Skeletal muscle tissue (tissue), 4 donors: ENCODE measurements around the gene DNAH14. TPM values are rescaled to one million over a fixed set of nuclear protein-coding genes. Genes with fewer than 3 reads are reported as not detected.

Source experiments
- H3K27ac ChIP-seq: one replicate; pipeline ENCODE4 v1.7.0; 2013; ENCODE audit warnings: mild to moderate bottlenecking, low read depth, low read length, inconsistent platforms
- H3K27me3 ChIP-seq, 3 donors: one replicate each; pipeline ENCODE4 v1.7.0; 2013; ENCODE audit warnings: low read length in 3 of 3; ENCODE audit not compliant: control insufficient read depth in 3 of 3, insufficient read depth in 3 of 3
- H3K36me3 ChIP-seq, 3 donors: one replicate each; pipeline ENCODE4 v1.7.0; 2013; ENCODE audit warnings: low read length in 3 of 3; ENCODE audit not compliant: control insufficient read depth in 3 of 3, insufficient read depth in 3 of 3
- H3K4me1 ChIP-seq, 3 donors: one replicate each; pipeline ENCODE4 v1.7.0; 2013; ENCODE audit warnings: low read length in 3 of 3, mild to moderate bottlenecking in 3 of 3; ENCODE audit not compliant: control insufficient read depth in 3 of 3, insufficient read depth in 3 of 3
- H3K4me3 ChIP-seq, 3 donors: one replicate each; pipeline ENCODE4 v1.7.0; 2013; ENCODE audit warnings: low read length in 3 of 3
- H3K9ac ChIP-seq, 3 donors: one replicate each; pipeline ENCODE4 v1.7.0; 2013; ENCODE audit warnings: low read length in 3 of 3, mild to moderate bottlenecking in 3 of 3, moderate library complexity in 2 of 3, low read depth in 1 of 3
- H3K9me3 ChIP-seq, 3 donors: one replicate each; pipeline ENCODE4 v1.7.0; 2013; ENCODE audit warnings: low read length in 3 of 3; ENCODE audit not compliant: control insufficient read depth in 3 of 3
- total RNA-seq: library from RNA; depleted of rRNA; stranded (reverse); fragments of >200 nt; gene quantifications from one replicate; pipeline ENCODE4 v1.2.3, GENCODE V29; 2014
- donor health status: Osteomylitis.

DNAH14 gene
- total RNA-seq, 1 donor from 2014 or later, result 12.5 TPM

GRCh38 chr1:225341642-225342041 is 412.2 kb downstream of the DNAH14 start:
- H3K4me1 ChIP-seq, result no peaks in the 10 kb centered on the region
- no peak overlapping the region for H3K4me3 ChIP-seq
- no peaks in the 10 kb centered on the region for H3K9me3 ChIP-seq
- H3K36me3 ChIP-seq, result no peaks in the 10 kb centered on the region
- H3K9ac ChIP-seq, result no peak overlapping the region
- no peak overlapping the region for H3K27ac ChIP-seq
- H3K27me3 ChIP-seq, result peaks cover 0 to 2% (median 0%) of the 10 kb centered on the region in 3 donors

- Histone ChIP-seq H3K36me3 (no peaks in the 10 kb centered on the region), H3K4me1 (no peaks in the 10 kb centered on the region), H3K9me3 (no peaks in the 10 kb centered on the region), H3K27ac (no peak overlapping the region), H3K4me3 (no peak overlapping the region), H3K9ac (no peak overlapping the region), H3K27me3 (peaks cover 0 to 2% (median 0%) of the 10 kb centered on the region in 3 donors)
Measured at GRCh38 chr1:225342695-225343094, 413.2 kb downstream of the DNAH14 start.

- Histone ChIP-seq H3K27ac (no peak overlapping the region), H3K9me3 (no peaks in the 10 kb centered on the region), H3K36me3 (no peaks in the 10 kb centered on the region), H3K4me3 (no peak overlapping the region), H3K4me1 (no peaks in the 10 kb centered on the region), H3K9ac (no peak overlapping the region), H3K27me3 (peaks cover 0 to 2% (median 0%) of the 10 kb centered on the region in 3 donors)
Measured at GRCh38 chr1:225343618-225344017, 414.1 kb downstream of the DNAH14 start.

GRCh38 chr1:225347123-225347683 is 417.7 kb downstream of the DNAH14 start:
- Histone ChIP-seq H3K27ac (no peak overlapping the region), H3K27me3 (peaks cover 0 to 2% (median 0%) of the 10 kb centered on the region in 3 donors), H3K36me3 (no peaks in the 10 kb centered on the region), H3K4me3 (no peak overlapping the region), H3K4me1 (no peaks in the 10 kb centered on the region), H3K9me3 (no peaks in the 10 kb centered on the region), H3K9ac (no peak overlapping the region)

GRCh38 chr1:225348400-225348799 is 418.9 kb downstream of the DNAH14 start:
- Histone ChIP-seq H3K36me3 (no peaks in the 10 kb centered on the region), H3K27me3 (peaks cover 0 to 2% (median 0%) of the 10 kb centered on the region in 3 donors), H3K4me3 (no peak overlapping the region), H3K27ac (no peak overlapping the region), H3K4me1 (no peaks in the 10 kb centered on the region), H3K9ac (no peak overlapping the region), H3K9me3 (no peaks in the 10 kb centered on the region)

GRCh38 chr1:225349826-225350225 is 420.4 kb downstream of the DNAH14 start:
- Histone ChIP-seq H3K4me3 (no peak overlapping the region), H3K4me1 (no peaks in the 10 kb centered on the region), H3K9me3 (no peaks in the 10 kb centered on the region), H3K27me3 (peaks cover 0 to 2% (median 0%) of the 10 kb centered on the region in 3 donors), H3K9ac (no peak overlapping the region), H3K27ac (no peak overlapping the region), H3K36me3 (no peaks in the 10 kb centered on the region)

GRCh38 chr1:225350872-225351271 is 421.4 kb downstream of the DNAH14 start:
- no peaks in the 10 kb centered on the region for H3K27me3 ChIP-seq
- no peaks in the 10 kb centered on the region for H3K4me1 ChIP-seq
- no peaks in the 10 kb centered on the region for H3K36me3 ChIP-seq
- no peak overlapping the region for H3K4me3 ChIP-seq
- H3K27ac ChIP-seq, result no peak overlapping the region
- H3K9ac ChIP-seq, result no peak overlapping the region
- no peaks in the 10 kb centered on the region for H3K9me3 ChIP-seq

GRCh38 chr1:225354906-225355305 is 425.4 kb downstream of the DNAH14 start:
- no peak overlapping the region for H3K9ac ChIP-seq
- no peaks in the 10 kb centered on the region for H3K9me3 ChIP-seq
- no peak overlapping the region for H3K27ac ChIP-seq
- H3K27me3 ChIP-seq, result no peaks in the 10 kb centered on the region
- H3K36me3 ChIP-seq, result no peaks in the 10 kb centered on the region
- no peaks in the 10 kb centered on the region for H3K4me1 ChIP-seq
- H3K4me3 ChIP-seq, result no peak overlapping the region

- Histone ChIP-seq H3K27me3 (no peaks in the 10 kb centered on the region), H3K4me3 (no peak overlapping the region), H3K36me3 (no peaks in the 10 kb centered on the region), H3K27ac (no peak overlapping the region), H3K4me1 (no peaks in the 10 kb centered on the region), H3K9ac (no peak overlapping the region), H3K9me3 (no peaks in the 10 kb centered on the region)
Measured at GRCh38 chr1:225355863-225356262, 426.4 kb downstream of the DNAH14 start.

- Histone ChIP-seq H3K27me3 (no peaks in the 10 kb centered on the region), H3K36me3 (no peaks in the 10 kb centered on the region), H3K4me1 (no peaks in the 10 kb centered on the region), H3K27ac (no peak overlapping the region), H3K9me3 (no peaks in the 10 kb centered on the region), H3K4me3 (no peak overlapping the region), H3K9ac (no peak overlapping the region)
Measured at GRCh38 chr1:225360119-225360518, 430.6 kb downstream of the DNAH14 start.
